ENCODE data around the gene SPPL3. TPM values are rescaled to one million over a fixed set of nuclear protein-coding genes. Genes with fewer than 3 reads are reported as not detected.
"Not testable (repeated sequence)": the region's sequence is repeated elsewhere in the genome, so short reads cannot be mapped to it uniquely, and the experiment has no call there.

The SPPL3 gene
- total and polyA plus RNA-seq, 4 donors, result 14.2 to 52.3 (median 29.6) TPM

- Histone ChIP-seq H3K27me3 (ENCODE audit: control insufficient read depth in 3 of 3, insufficient read depth in 3 of 3, low read length in 2 of 3) (no peaks in the 10 kb centered on the region), H3K36me3 (ENCODE audit: control insufficient read depth in 4 of 4, insufficient read depth in 4 of 4, low read length in 4 of 4) (peaks cover 2 to 14% (median 7%) of the 10 kb centered on the region in 4 donors), H3K27ac (ENCODE audit: low read depth in 1 of 2, low read length in 1 of 2) (no peak overlapping the region), H3K9me3 (ENCODE audit: control insufficient read depth in 4 of 4, insufficient read depth in 3 of 4, low read length in 3 of 4) (no peaks in the 10 kb centered on the region), H3K4me3 (no peak overlapping the region), H3K4me1 (ENCODE audit: control insufficient read depth in 5 of 5, insufficient read depth in 5 of 5, low read length in 5 of 5) (no peaks in the 10 kb centered on the region), H3K9ac (ENCODE audit: insufficient read depth in 1 of 2, low read length in 2 of 2) (no peak overlapping the region)
- DNase-seq, result no peak
- no peak for ATAC-seq (ENCODE audit: insufficient read depth, low FRiP score)
- no peak for TF ChIP-seq CTCF (IDR thresholded peaks at IDR 0.05; ENCODE audit: control extremely low read depth, extremely low read depth)
- WGBS, 2 donors, result 88 to 90% methylated on average over 3 of the region's 3 CpGs
Measured at GRCh38 chr12:120733574-120733973, 170.6 kb downstream of the SPPL3 start.

- H3K27ac ChIP-seq (ENCODE audit: low read depth in 1 of 2, low read length in 1 of 2); H3K4me3 ChIP-seq; H3K9me3 ChIP-seq (ENCODE audit: control insufficient read depth in 4 of 4, insufficient read depth in 3 of 4, low read length in 3 of 4); H3K36me3 ChIP-seq (ENCODE audit: control insufficient read depth in 4 of 4, insufficient read depth in 4 of 4, low read length in 4 of 4); H3K27me3 ChIP-seq (ENCODE audit: control insufficient read depth in 3 of 3, insufficient read depth in 3 of 3, low read length in 2 of 3); ATAC-seq (ENCODE audit: insufficient read depth, low FRiP score); DNase-seq; H3K9ac ChIP-seq (ENCODE audit: insufficient read depth in 1 of 2, low read length in 2 of 2); H3K4me1 ChIP-seq (ENCODE audit: control insufficient read depth in 5 of 5, insufficient read depth in 5 of 5, low read length in 5 of 5): not testable (repeated sequence)
- 96 to 97% methylated on average over 31 to 35 of the region's 35 CpGs for WGBS, 2 donors
Measured at GRCh38 chr12:120732198-120732597, 172.0 kb downstream of the SPPL3 start.

GRCh38 chr12:120726961-120727360 is 177.2 kb downstream of the SPPL3 start:
- no peak overlapping the region for H3K4me3 ChIP-seq

GRCh38 chr12:120726510-120726793 is 177.7 kb downstream of the SPPL3 start:
- Histone ChIP-seq H3K9ac (ENCODE audit: insufficient read depth in 1 of 2, low read length in 2 of 2) (peak overlapping the region in 1 of 2 donors; percentile 60), H3K4me1 (ENCODE audit: control insufficient read depth in 5 of 5, insufficient read depth in 5 of 5, low read length in 5 of 5) (peaks cover 0 to 14% (median 7%) of the 10 kb centered on the region in 5 donors), H3K27ac (ENCODE audit: low read depth in 1 of 2, low read length in 1 of 2) (peak overlapping the region in 1 of 2 donors; percentile 93), H3K36me3 (ENCODE audit: control insufficient read depth in 4 of 4, insufficient read depth in 4 of 4, low read length in 4 of 4) (peaks cover 7 to 24% (median 17%) of the 10 kb centered on the region in 4 donors), H3K9me3 (ENCODE audit: control insufficient read depth in 4 of 4, insufficient read depth in 3 of 4, low read length in 3 of 4) (peaks cover 0 to 1% (median 0%) of the 10 kb centered on the region in 4 donors), H3K4me3 (peak overlapping the region; percentile 83), H3K27me3 (ENCODE audit: control insufficient read depth in 3 of 3, insufficient read depth in 3 of 3, low read length in 2 of 3) (no peaks in the 10 kb centered on the region)
- no peak for DNase-seq
- ATAC-seq (ENCODE audit: insufficient read depth, low FRiP score), result no peak
- WGBS, 2 donors, result 89 to 93% methylated on average over 9 of the region's 9 CpGs
- TF ChIP-seq CTCF (IDR thresholded peaks at IDR 0.05; ENCODE audit: control extremely low read depth, extremely low read depth), result no peak

More at GRCh38 chr12:120726961-120727360, 177.2 kb downstream of the SPPL3 start:
- no peak for ATAC-seq (ENCODE audit: insufficient read depth, low FRiP score)
- H3K27ac ChIP-seq (ENCODE audit: low read depth in 1 of 2, low read length in 1 of 2), result no peak overlapping the region
- peaks cover 7 to 20% (median 14%) of the 10 kb centered on the region in 4 donors for H3K36me3 ChIP-seq (ENCODE audit: control insufficient read depth in 4 of 4, insufficient read depth in 4 of 4, low read length in 4 of 4)
- no peak overlapping the region for H3K9ac ChIP-seq (ENCODE audit: insufficient read depth in 1 of 2, low read length in 2 of 2)
- H3K4me1 ChIP-seq (ENCODE audit: control insufficient read depth in 5 of 5, insufficient read depth in 5 of 5, low read length in 5 of 5), result peaks cover 0 to 14% (median 7%) of the 10 kb centered on the region in 5 donors
- no peak for TF ChIP-seq CTCF (IDR thresholded peaks at IDR 0.05; ENCODE audit: control extremely low read depth, extremely low read depth)
- peaks cover 0 to 1% (median 0%) of the 10 kb centered on the region in 4 donors for H3K9me3 ChIP-seq (ENCODE audit: control insufficient read depth in 4 of 4, insufficient read depth in 3 of 4, low read length in 3 of 4)
- DNase-seq, result no peak
- 97 to 98% methylated on average over 9 of the region's 9 CpGs for WGBS, 2 donors
- H3K27me3 ChIP-seq (ENCODE audit: control insufficient read depth in 3 of 3, insufficient read depth in 3 of 3, low read length in 2 of 3), result no peaks in the 10 kb centered on the region
